ENCODE results near the gene OR10P1. TPM values are rescaled to one million over a fixed set of nuclear protein-coding genes. Genes with fewer than 3 reads are reported as not detected.

The OR10P1 gene
- total RNA-seq, 1 experiment from 2014 or later, result not detected

- H4K20me1 ChIP-seq (ENCODE audit: low read length), result no peaks in the 10 kb centered on the region
- H3K27me3 ChIP-seq (ENCODE audit: low read length), result no peaks in the 10 kb centered on the region
- no peak for TF ChIP-seq EZH2 (IDR thresholded peaks at IDR 0.05; ENCODE audit: low read length, unreplicated experiment)
- TF ChIP-seq EZH2phosphoT487 (IDR thresholded peaks at IDR 0.05; ENCODE audit: borderline replicate concordance, low read length), result no peak
- no peak for TF ChIP-seq CTCF (conservative IDR thresholded peaks at IDR 0.05; ENCODE audit: low read depth, low read length)
- intact Hi-C loops (cut with micrococcal nuclease), result no loop called here
- ChIA-PET POLR2A (ENCODE audit: unreplicated experiment) (no interaction called here), CTCF (interaction anchor here (1.1 kb wide), 1 partner anchor 80 kb away, joined by 4 read pairs; no protein-coding TSS in a partner anchor)
- H3K4me2 ChIP-seq (ENCODE audit: low read length), result no peak overlapping the region
- no peak overlapping the region for H2AFZ ChIP-seq (ENCODE audit: low read length)
- H3K27ac ChIP-seq (ENCODE audit: low read length), result no peak overlapping the region
- DNase-seq (no peak), ATAC-seq (no peak)
- no peaks in the 10 kb centered on the region for H3K36me3 ChIP-seq (ENCODE audit: low read depth, low read length)
- no peaks in the 10 kb centered on the region for H3K4me1 ChIP-seq (ENCODE audit: insufficient read depth, low read length)
- no peak overlapping the region for H3K9ac ChIP-seq (ENCODE audit: low read length)
- H3K4me3 ChIP-seq (ENCODE audit: low read length), result no peak overlapping the region
- no peaks in the 10 kb centered on the region for H3K9me3 ChIP-seq (ENCODE audit: low read length)
- no peaks in the 10 kb centered on the region for H3F3A ChIP-seq (ENCODE audit: low read length, unreplicated experiment)
- no peaks in the 10 kb centered on the region for H3K79me2 ChIP-seq (ENCODE audit: low read length)
- no peaks in the 10 kb centered on the region for H3K9me2 ChIP-seq (replicated peaks; ENCODE audit: low read length)
- no TSS peak for BruUV-seq (replicated peaks)
Measured at GRCh38 chr12:55658212-55658611, 21.5 kb downstream of the OR10P1 start.

GRCh38 chr12:55658635-55659391 is 22.1 kb downstream of the OR10P1 start:
- Histone ChIP-seq H2AFZ (ENCODE audit: low read length) (no peak overlapping the region), H3K9me3 (ENCODE audit: low read length) (no peaks in the 10 kb centered on the region), H3K4me2 (ENCODE audit: low read length) (no peak overlapping the region), H3K27me3 (ENCODE audit: low read length) (no peaks in the 10 kb centered on the region), H3K9me2 (replicated peaks; ENCODE audit: low read length) (no peaks in the 10 kb centered on the region), H3K27ac (ENCODE audit: low read length) (no peak overlapping the region), H3K4me1 (ENCODE audit: insufficient read depth, low read length) (no peaks in the 10 kb centered on the region), H3F3A (ENCODE audit: low read length, unreplicated experiment) (no peaks in the 10 kb centered on the region), H3K4me3 (ENCODE audit: low read length) (no peak overlapping the region), H3K36me3 (ENCODE audit: low read depth, low read length) (no peaks in the 10 kb centered on the region), H3K79me2 (ENCODE audit: low read length) (no peaks in the 10 kb centered on the region), H4K20me1 (ENCODE audit: low read length) (no peaks in the 10 kb centered on the region), H3K9ac (ENCODE audit: low read length) (no peak overlapping the region)
- intact Hi-C loops (cut with micrococcal nuclease), result no loop called here
- DNase-seq (no peak), ATAC-seq (no peak)
- no peak for TF ChIP-seq CTCF (conservative IDR thresholded peaks at IDR 0.05; ENCODE audit: low read depth, low read length)
- no peak for TF ChIP-seq EZH2phosphoT487 (IDR thresholded peaks at IDR 0.05; ENCODE audit: borderline replicate concordance, low read length)
- no peak for TF ChIP-seq EZH2 (IDR thresholded peaks at IDR 0.05; ENCODE audit: low read length, unreplicated experiment)
- ChIA-PET POLR2A (ENCODE audit: unreplicated experiment) (no interaction called here), CTCF (no interaction called here)
- BruUV-seq (replicated peaks), result no TSS peak
